Hindlimb muscle (tissue), 1 donor: Measurements from ENCODE around the gene PSPH. TPM values are rescaled to one million over a fixed set of nuclear protein-coding genes. Genes with fewer than 3 reads are reported as not detected.
"Not testable (repeated sequence)": the region's sequence is repeated elsewhere in the genome, so short reads cannot be mapped to it uniquely, and the experiment has no call there.

Experiments
- DNase-seq: peaks from one replicate; pipeline ENCODE4 v3.0.0-alpha.2; 2013
- polyA plus RNA-seq: library from polyadenylated mRNA; unstranded; fragments of 120-200 nt; gene quantifications from one replicate; pipeline ENCODE4 v1.2.1, GENCODE V29; 2013; ENCODE audit not compliant: insufficient read length

Gene PSPH
- 16.2 TPM for polyA plus RNA-seq

- DNase-seq, result peak; percentile 99
Measured at GRCh38 chr7:56051339-56052191, at the start of gene PSPH, which contains the start of gene CCT6A. Gene PSPH, minus strand, starts transcription at chr7:56051444. Its CDS starts 30,232 bp downstream, at chr7:56021212. Gene CCT6A, plus strand, starts transcription at chr7:56051765. Its CDS starts 84 bp downstream, at chr7:56051849.

- DNase-seq, result no peak
Measured at GRCh38 chr7:56099653-56100052, 48.4 kb upstream of the PSPH start.

- not testable (repeated sequence) for DNase-seq
Measured at GRCh38 chr7:56098187-56099008, 47.2 kb upstream of the PSPH start.

- no peak for DNase-seq
Measured at GRCh38 chr7:56097700-56098099, 46.5 kb upstream of the PSPH start.

- DNase-seq, result peak; percentile 77
Measured at GRCh38 chr7:56092789-56093531, 41.7 kb upstream of the PSPH start, which contains the start of gene PHKG1. Gene PHKG1, minus strand, starts transcription at chr7:56092952. Its CDS starts 4,011 bp downstream, at chr7:56088941.

GRCh38 chr7:56092388-56092787, 41.1 kb upstream of the PSPH start:
- not testable (repeated sequence) for DNase-seq

- no peak for DNase-seq
Measured at GRCh38 chr7:56091591-56091990, 40.3 kb upstream of the PSPH start.

GRCh38 chr7:56087445-56087844, 36.2 kb upstream of the PSPH start:
- no peak for DNase-seq

- DNase-seq, result no peak
Measured at GRCh38 chr7:56086761-56087160, 35.5 kb upstream of the PSPH start.

- no peak for DNase-seq
Measured at GRCh38 chr7:56083150-56083785, 32.0 kb upstream of the PSPH start.

GRCh38 chr7:56081626-56082340, 30.5 kb upstream of the PSPH start:
- DNase-seq, result no peak

GRCh38 chr7:56080726-56081435, 29.6 kb upstream of the PSPH start:
- DNase-seq, result not testable (repeated sequence)

GRCh38 chr7:56079450-56080185, 28.4 kb upstream of the PSPH start:
- peak; percentile 45 for DNase-seq

GRCh38 chr7:56078196-56078595, 27.0 kb upstream of the PSPH start:
- no peak for DNase-seq

- DNase-seq, result no peak
Measured at GRCh38 chr7:56077681-56078080, 26.4 kb upstream of the PSPH start.

- peak; percentile 79 for DNase-seq
Measured at GRCh38 chr7:56074371-56074791, 23.1 kb upstream of the PSPH start.

GRCh38 chr7:56066376-56066775, 15.1 kb upstream of the PSPH start:
- DNase-seq, result not testable (repeated sequence)

- peak; percentile 95 for DNase-seq
Measured at GRCh38 chr7:56063882-56064625, 12.8 kb upstream of the PSPH start, which contains the start of gene SUMF2. Gene SUMF2, plus strand, starts transcription at chr7:56064286. Its CDS starts 26 bp downstream, at chr7:56064312.

- DNase-seq, result no peak
Measured at GRCh38 chr7:56063500-56063881, 12.2 kb upstream of the PSPH start.
